Hepatocyte (in vitro differentiated cells): Measurements from ENCODE around the gene HLA-DMA.

Source experiments
- CTCF ChIP-seq: fragments of 200-600 bp; sonication (generic); IDR thresholded peaks from 2 replicates; pipeline ENCODE4 v1.5.1; 2016; ENCODE audit warnings: antibody characterized with exemption, mild to moderate bottlenecking; ENCODE audit not compliant: poor library complexity
- EZH2 ChIP-seq: fragments of 200-600 bp; sonication (generic); IDR thresholded peaks from 2 replicates; pipeline ENCODE4 v1.6.1; 2016; ENCODE audit warnings: antibody characterized with exemption, mild to moderate bottlenecking, borderline replicate concordance
- EZH2phosphoT487 ChIP-seq: fragments of 200-600 bp; sonication (generic); IDR thresholded peaks from one replicate; pipeline ENCODE4 v1.6.1; 2018; ENCODE audit warnings: antibody characterized with exemption, mild to moderate bottlenecking, low read depth, moderate library complexity; ENCODE audit not compliant: unreplicated experiment, severe bottlenecking

GRCh38 chr6:32950449-32950848, 2.4 kb downstream of the HLA-DMA start:
- TF ChIP-seq CTCF (no peak), EZH2 (no peak), EZH2phosphoT487 (no peak)
